Esophagus muscularis mucosa (tissue), 4 donors: ENCODE data around the gene NRXN3. TPM values are rescaled to one million over a fixed set of nuclear protein-coding genes. Genes with fewer than 3 reads are reported as not detected.

Source experiments
- DNase-seq: peaks from one replicate; pipeline ENCODE4 v3.0.0-alpha.2; 2017; ENCODE audit errors: extremely low spot score
- H3K27ac ChIP-seq, 4 donors: fragments of 200-600 bp; sonication (generic); replicated peaks in 1 of 4; 1 replicate in 3 of 4; 2 replicates in 1 of 4; pipeline ENCODE4 v1.5.1; 2016 to 2019; ENCODE audit warnings: mild to moderate bottlenecking in 1 of 4
- H3K27me3 ChIP-seq, 4 donors: fragments of 200-600 bp; sonication (generic); one replicate each; pipeline versions ENCODE4 v1.5.1 to v1.6.0; 2016 to 2019
- H3K36me3 ChIP-seq, 4 donors: fragments of 200-600 bp; sonication (generic); one replicate each; pipeline ENCODE4 v1.5.1; 2016 to 2019
- H3K4me1 ChIP-seq, 4 donors: fragments of 200-600 bp; sonication (generic); one replicate each; pipeline ENCODE4 v1.5.1; 2016 to 2019
- H3K4me3 ChIP-seq, 4 donors: fragments of 200-600 bp; sonication (generic); 1 replicate in 2 of 4; 2 replicates in 2 of 4; pipeline ENCODE4 v1.5.1; 2016 to 2019; ENCODE audit warnings: mild to moderate bottlenecking in 4 of 4, moderate library complexity in 1 of 4
- H3K9me3 ChIP-seq, 4 donors: fragments of 200-600 bp; sonication (generic); 1 replicate in 3 of 4; 2 replicates in 1 of 4; pipeline ENCODE4 v1.5.1; 2016 to 2019
- EP300 ChIP-seq: sonication (generic); formaldehyde crosslinking; IDR thresholded peaks from one replicate; pipeline ENCODE4 v1.6.1; 2017; ENCODE audit warnings: antibody characterized with exemption
- POLR2A ChIP-seq: fragments of 450-650 bp; IDR thresholded peaks from one replicate; pipeline ENCODE4 v1.6.1; 2017; ENCODE audit warnings: antibody characterized with exemption, moderate library complexity, mild to moderate bottlenecking, low read depth
- POLR2AphosphoS5 ChIP-seq, 2 donors: sonication (generic); formaldehyde crosslinking; IDR thresholded peaks; one replicate each; pipeline ENCODE4 v1.6.1; 2017; ENCODE audit warnings: antibody characterized with exemption in 2 of 2
- WGBS: methylation state at CpG from one replicate; pipeline ENCODE4 v1.1.5; 2018; 5-methylcytosine and 5-hydroxymethylcytosine counted together
- intact Hi-C: fragments of 100-400 bp; cut with DNase I; formaldehyde crosslinking; loops from one replicate; pipeline ENCODE4 v1.15.1; 2023
- total RNA-seq, 4 donors: library from RNA; depleted of rRNA; stranded (reverse); fragments of >200 nt; gene quantifications; one replicate each; pipeline versions ENCODE4 v1.1.0 to v1.2.1, GENCODE V29; 2016
- TF ChIP-seq, protein P1 (sequence below), 3 experiments: fragments of 200-600 bp in 2 of 3; fragments of 450-650 bp in 1 of 3; sonication (generic) in 2 of 3; IDR thresholded peaks; one replicate each; pipeline ENCODE4 v1.5.1; 2017 to 2019; ENCODE audit warnings: antibody characterized with exemption in 3 of 3, mild to moderate bottlenecking in 2 of 3, moderate library complexity in 1 of 3

NRXN3 gene
- total RNA-seq, 4 donors from 2014 or later = 71.1 to 159 (median 122) TPM

DNA sequence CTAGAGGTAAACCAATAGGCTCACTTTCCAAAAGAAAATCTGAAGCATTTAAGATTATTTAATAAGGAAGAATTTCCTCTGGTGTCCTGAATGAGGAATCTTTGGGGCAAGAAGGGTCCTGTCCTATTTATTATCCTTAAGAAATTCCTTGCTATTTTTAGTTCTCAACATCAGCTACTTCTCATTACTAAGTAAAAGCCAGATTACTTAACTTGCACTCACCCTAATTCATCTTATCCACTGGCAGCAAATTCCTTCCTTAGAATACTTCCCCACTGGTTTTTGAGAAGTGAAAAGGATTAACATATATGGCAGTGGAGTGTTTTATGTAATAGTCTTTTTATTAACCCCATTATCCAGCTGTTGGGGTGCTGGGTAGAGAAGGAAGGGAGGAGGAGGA lies 1273.4 kb downstream of the NRXN3 start:
- TF ChIP-seq POLR2AphosphoS5 (IDR thresholded peaks at IDR 0.05) = no peak
- TF ChIP-seq EP300 = no peak
- peak overlapping the region; percentile 61 to 69 (median 65) for H3K27ac ChIP-seq
- H3K4me1 ChIP-seq = peaks cover 0 to 53% (median 34%) of the 10 kb centered on the region in 4 donors
- DNase-seq = no peak
- no peaks in the 10 kb centered on the region for H3K36me3 ChIP-seq
- no peaks in the 10 kb centered on the region for H3K27me3 ChIP-seq
- intact Hi-C loops = loop anchor here (10.0 kb wide), 1 partner anchor 159 kb away; no protein-coding TSS in a partner anchor
- H3K4me3 ChIP-seq = no peak overlapping the region
- no peaks in the 10 kb centered on the region for H3K9me3 ChIP-seq

DNA sequence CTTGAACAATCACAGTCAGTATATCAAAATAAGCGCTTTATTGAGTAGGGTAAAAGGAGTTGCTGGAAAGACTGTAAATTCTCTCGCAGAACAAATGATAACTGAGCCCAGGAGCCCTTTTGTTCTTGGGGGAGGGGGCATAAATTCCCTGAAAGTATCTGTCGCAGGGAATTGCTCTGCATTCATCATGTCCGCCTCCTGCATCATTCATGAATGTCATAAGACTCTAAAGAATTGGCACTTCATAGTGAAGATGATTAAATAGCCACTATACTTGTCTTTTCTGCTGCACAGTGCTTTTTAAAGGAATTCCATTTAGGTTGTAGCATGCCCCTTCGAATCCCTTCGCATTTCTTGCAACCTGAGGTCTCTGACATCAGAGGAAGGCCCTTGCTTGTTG lies 1278.8 kb downstream of the NRXN3 start:
- Histone ChIP-seq H3K4me1 (peaks cover 0 to 30% (median 23%) of the 10 kb centered on the region in 4 donors), H3K9me3 (no peaks in the 10 kb centered on the region), H3K36me3 (no peaks in the 10 kb centered on the region), H3K4me3 (no peak overlapping the region), H3K27ac (no peak overlapping the region), H3K27me3 (no peaks in the 10 kb centered on the region)
- TF ChIP-seq, protein P1, sequence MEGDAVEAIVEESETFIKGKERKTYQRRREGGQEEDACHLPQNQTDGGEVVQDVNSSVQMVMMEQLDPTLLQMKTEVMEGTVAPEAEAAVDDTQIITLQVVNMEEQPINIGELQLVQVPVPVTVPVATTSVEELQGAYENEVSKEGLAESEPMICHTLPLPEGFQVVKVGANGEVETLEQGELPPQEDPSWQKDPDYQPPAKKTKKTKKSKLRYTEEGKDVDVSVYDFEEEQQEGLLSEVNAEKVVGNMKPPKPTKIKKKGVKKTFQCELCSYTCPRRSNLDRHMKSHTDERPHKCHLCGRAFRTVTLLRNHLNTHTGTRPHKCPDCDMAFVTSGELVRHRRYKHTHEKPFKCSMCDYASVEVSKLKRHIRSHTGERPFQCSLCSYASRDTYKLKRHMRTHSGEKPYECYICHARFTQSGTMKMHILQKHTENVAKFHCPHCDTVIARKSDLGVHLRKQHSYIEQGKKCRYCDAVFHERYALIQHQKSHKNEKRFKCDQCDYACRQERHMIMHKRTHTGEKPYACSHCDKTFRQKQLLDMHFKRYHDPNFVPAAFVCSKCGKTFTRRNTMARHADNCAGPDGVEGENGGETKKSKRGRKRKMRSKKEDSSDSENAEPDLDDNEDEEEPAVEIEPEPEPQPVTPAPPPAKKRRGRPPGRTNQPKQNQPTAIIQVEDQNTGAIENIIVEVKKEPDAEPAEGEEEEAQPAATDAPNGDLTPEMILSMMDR (IDR thresholded peaks at IDR 0.05) = no peak
- TF ChIP-seq POLR2AphosphoS5 (IDR thresholded peaks at IDR 0.05) = no peak
- no peak for TF ChIP-seq EP300
- no peak for TF ChIP-seq POLR2A
- no peak for DNase-seq
- intact Hi-C loops = loop anchor here (10.0 kb wide), 1 partner anchor 164 kb away; no protein-coding TSS in a partner anchor
- WGBS = 83% methylated on average over 6 of the region's 6 CpGs

DNA sequence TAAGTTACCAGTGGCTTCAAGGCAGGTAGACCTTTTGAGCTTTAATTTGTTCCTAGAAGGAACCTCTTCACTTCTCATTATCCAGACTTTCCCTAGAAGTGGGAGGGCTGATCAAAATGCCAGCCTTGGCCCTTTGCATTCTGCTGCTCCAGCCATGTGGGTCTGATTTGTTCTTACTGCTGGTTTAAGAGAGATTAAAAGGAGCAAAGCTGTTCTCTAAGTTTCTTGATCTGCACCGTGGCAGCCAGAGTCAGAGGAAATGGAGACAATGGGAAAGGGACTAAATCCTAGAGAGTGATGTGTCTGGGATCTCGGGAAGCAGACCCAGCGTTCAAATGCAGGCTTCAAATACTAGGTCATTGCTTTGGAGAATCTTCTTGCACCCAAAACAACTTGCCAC lies 1281.4 kb downstream of the NRXN3 start:
- no peaks in the 10 kb centered on the region for H3K27me3 ChIP-seq
- H3K27ac ChIP-seq = no peak overlapping the region
- H3K4me1 ChIP-seq = peaks cover 0 to 35% (median 16%) of the 10 kb centered on the region in 4 donors
- 71% methylated on average over 3 of the region's 3 CpGs for WGBS
- H3K4me3 ChIP-seq = no peak overlapping the region
- H3K9me3 ChIP-seq = no peaks in the 10 kb centered on the region
- TF ChIP-seq POLR2A (no peak), POLR2AphosphoS5 (IDR thresholded peaks at IDR 0.05) (no peak), EP300 (no peak)
- TF ChIP-seq, protein P1 (IDR thresholded peaks at IDR 0.05) = no peak
- no peak for DNase-seq
- H3K36me3 ChIP-seq = no peaks in the 10 kb centered on the region
- intact Hi-C loops = no loop called here

DNA sequence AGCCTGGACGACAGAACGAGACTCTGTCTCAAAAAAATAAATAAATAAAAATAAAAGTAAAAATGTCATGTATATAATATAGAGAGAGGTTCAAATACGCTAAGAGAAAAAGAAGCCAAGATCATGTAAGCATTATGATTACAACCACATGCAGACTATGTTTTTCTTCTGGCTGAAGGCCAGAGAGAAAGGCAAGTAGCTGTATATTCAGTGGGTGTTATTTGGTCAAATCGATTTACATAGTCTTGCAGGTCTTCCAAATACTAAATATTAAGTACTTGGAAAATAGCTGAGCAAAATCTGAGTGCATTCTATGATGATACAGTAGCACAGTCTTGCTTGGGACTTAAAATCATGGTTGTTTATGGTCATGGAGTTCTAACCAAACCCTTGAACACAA lies 1283.1 kb downstream of the NRXN3 start:
- DNase-seq = no peak
- 34% methylated on average over 4 of the region's 4 CpGs for WGBS
- H3K36me3 ChIP-seq = no peaks in the 10 kb centered on the region
- peaks cover 0 to 50% (median 16%) of the 10 kb centered on the region in 4 donors for H3K4me1 ChIP-seq
- TF ChIP-seq POLR2AphosphoS5 (IDR thresholded peaks at IDR 0.05) (no peak), POLR2A (no peak), EP300 (no peak)
- TF ChIP-seq, protein P1 (IDR thresholded peaks at IDR 0.05) = no peak
- H3K27me3 ChIP-seq = no peaks in the 10 kb centered on the region
- intact Hi-C loops = no loop called here
- H3K4me3 ChIP-seq = no peak overlapping the region
- no peaks in the 10 kb centered on the region for H3K9me3 ChIP-seq
- peak overlapping the region in 1 of 4 donors; percentile 25 for H3K27ac ChIP-seq

DNA sequence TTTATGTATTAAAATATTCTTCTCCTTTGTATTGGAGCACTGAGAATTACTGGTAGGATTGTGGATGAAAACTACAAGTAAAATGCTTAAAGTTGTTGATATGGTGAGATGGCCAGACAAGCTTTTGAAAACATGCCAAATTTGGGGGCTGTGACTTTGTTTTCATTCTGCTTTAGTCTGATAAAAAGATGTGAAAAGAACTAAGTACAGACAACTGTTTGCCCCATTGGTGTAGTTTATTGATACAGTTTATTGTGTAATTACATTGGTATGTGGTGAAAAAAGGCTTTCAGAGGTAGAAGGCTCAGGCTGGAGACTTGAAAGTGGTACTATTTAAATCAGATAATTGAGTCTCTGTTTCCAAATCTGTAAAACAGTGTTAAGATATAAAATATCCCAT lies 1294.3 kb downstream of the NRXN3 start:
- H3K36me3 ChIP-seq = no peaks in the 10 kb centered on the region
- no peak overlapping the region for H3K27ac ChIP-seq
- peaks cover 0 to 59% (median 30%) of the 10 kb centered on the region in 4 donors for H3K4me1 ChIP-seq
- no peak for DNase-seq
- intact Hi-C loops = no loop called here
- no peaks in the 10 kb centered on the region for H3K27me3 ChIP-seq
- TF ChIP-seq POLR2A = no peak
- TF ChIP-seq, protein P1 (IDR thresholded peaks at IDR 0.05) = no peak
- H3K4me3 ChIP-seq = no peak overlapping the region
- no peaks in the 10 kb centered on the region for H3K9me3 ChIP-seq
